Measurements from ENCODE around the gene SOS2. TPM values are rescaled to one million over a fixed set of nuclear protein-coding genes. Genes with fewer than 3 reads are reported as not detected.
"Not testable (repeated sequence)": the region's sequence is repeated elsewhere in the genome, so short reads cannot be mapped to it uniquely, and the experiment has no call there.

SOS2 gene
- total and polyA plus RNA-seq, 7 donors: 11.2 to 40.4 (median 31.9) TPM

DNA sequence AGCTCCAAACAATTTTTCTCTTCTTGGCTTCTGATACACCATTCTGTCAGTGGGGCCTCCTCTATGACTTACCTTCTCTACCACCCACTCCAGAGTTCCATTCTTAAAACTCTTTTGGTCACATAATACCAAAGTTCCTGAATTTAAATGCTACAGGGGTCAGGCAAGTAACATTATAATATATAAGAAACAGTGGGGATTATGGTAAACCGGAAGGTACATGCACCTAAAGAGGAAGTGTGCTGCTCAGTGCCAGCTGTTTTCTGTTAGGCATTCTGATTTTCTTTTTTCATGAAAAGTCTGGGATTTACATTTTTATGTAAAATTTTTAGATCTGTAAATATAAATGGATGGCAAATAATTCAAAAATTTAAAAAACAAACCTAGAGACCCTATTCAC lies 39.9 kb downstream of the SOS2 start:
- H3K27ac ChIP-seq: no peak overlapping the region
- TF ChIP-seq POLR2A (IDR thresholded peaks at IDR 0.05): no peak
- TF ChIP-seq POLR2AphosphoS5 (IDR thresholded peaks at IDR 0.05): no peak
- TF ChIP-seq, protein P1, sequence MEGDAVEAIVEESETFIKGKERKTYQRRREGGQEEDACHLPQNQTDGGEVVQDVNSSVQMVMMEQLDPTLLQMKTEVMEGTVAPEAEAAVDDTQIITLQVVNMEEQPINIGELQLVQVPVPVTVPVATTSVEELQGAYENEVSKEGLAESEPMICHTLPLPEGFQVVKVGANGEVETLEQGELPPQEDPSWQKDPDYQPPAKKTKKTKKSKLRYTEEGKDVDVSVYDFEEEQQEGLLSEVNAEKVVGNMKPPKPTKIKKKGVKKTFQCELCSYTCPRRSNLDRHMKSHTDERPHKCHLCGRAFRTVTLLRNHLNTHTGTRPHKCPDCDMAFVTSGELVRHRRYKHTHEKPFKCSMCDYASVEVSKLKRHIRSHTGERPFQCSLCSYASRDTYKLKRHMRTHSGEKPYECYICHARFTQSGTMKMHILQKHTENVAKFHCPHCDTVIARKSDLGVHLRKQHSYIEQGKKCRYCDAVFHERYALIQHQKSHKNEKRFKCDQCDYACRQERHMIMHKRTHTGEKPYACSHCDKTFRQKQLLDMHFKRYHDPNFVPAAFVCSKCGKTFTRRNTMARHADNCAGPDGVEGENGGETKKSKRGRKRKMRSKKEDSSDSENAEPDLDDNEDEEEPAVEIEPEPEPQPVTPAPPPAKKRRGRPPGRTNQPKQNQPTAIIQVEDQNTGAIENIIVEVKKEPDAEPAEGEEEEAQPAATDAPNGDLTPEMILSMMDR (IDR thresholded peaks at IDR 0.05): no peak
- TF ChIP-seq EP300 (IDR thresholded peaks at IDR 0.05): no peak
- no peaks in the 10 kb centered on the region for H3K27me3 ChIP-seq
- WGBS, 2 donors: 74 to 91% methylated on average over 1 of the region's 1 CpG
- no peaks in the 10 kb centered on the region for H3K9me3 ChIP-seq
- H3K4me1 ChIP-seq: no peaks in the 10 kb centered on the region
- H3K36me3 ChIP-seq: peaks cover 0 to 50% (median 6%) of the 10 kb centered on the region in 4 donors
- no peak for DNase-seq
- no peak overlapping the region for H3K4me3 ChIP-seq
- intact Hi-C loops (cut with DNase I): no loop called here

DNA sequence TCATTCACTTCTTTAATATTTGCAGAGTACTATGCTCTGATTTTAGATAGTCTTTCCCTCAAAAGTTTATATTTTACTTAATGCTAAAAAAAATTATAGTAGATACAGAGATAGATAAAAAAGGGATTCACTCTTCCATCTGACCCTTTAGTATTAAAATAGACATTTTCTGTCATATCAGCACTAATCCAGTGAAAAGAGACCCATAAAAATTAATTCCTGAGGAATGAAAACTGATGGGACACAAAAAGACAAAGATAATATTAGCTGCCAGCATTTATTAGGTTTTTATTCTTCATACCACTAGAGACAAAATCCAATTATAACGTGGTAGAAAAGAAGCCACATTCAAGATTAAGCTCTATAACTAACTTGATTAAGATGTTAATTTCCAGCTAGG lies 45.3 kb downstream of the SOS2 start:
- WGBS, 2 donors: 86 to 94% methylated on average over 1 of the region's 1 CpG
- Histone ChIP-seq H3K9me3 (no peaks in the 10 kb centered on the region), H3K27ac (no peak overlapping the region), H3K27me3 (no peaks in the 10 kb centered on the region), H3K36me3 (peaks cover 0 to 63% (median 9%) of the 10 kb centered on the region in 4 donors), H3K4me3 (no peak overlapping the region), H3K4me1 (no peaks in the 10 kb centered on the region)
- TF ChIP-seq POLR2AphosphoS5 (IDR thresholded peaks at IDR 0.05): no peak
- intact Hi-C loops (cut with DNase I): no loop called here
- DNase-seq: no peak

- Histone ChIP-seq H3K9me3 (no peaks in the 10 kb centered on the region), H3K4me3 (no peak overlapping the region), H3K27me3 (no peaks in the 10 kb centered on the region), H3K4me1 (no peaks in the 10 kb centered on the region), H3K27ac (no peak overlapping the region), H3K36me3 (peaks cover 0 to 34% (median 10%) of the 10 kb centered on the region in 4 donors)
- DNase-seq: no peak
- TF ChIP-seq EP300 (IDR thresholded peaks at IDR 0.05) (no peak), POLR2A (IDR thresholded peaks at IDR 0.05) (no peak), POLR2AphosphoS5 (IDR thresholded peaks at IDR 0.05) (no peak)
- TF ChIP-seq, protein P1 (IDR thresholded peaks at IDR 0.05): no peak
- intact Hi-C loops (cut with DNase I): no loop called here
Measured at GRCh38 chr14:50173891-50174290, 57.5 kb downstream of the SOS2 start.

- intact Hi-C loops (cut with DNase I): no loop called here
- H3K27ac ChIP-seq: no peak overlapping the region
- no peak overlapping the region for H3K4me3 ChIP-seq
- TF ChIP-seq EP300 (IDR thresholded peaks at IDR 0.05) (no peak), POLR2AphosphoS5 (IDR thresholded peaks at IDR 0.05) (no peak), POLR2A (IDR thresholded peaks at IDR 0.05) (no peak)
- TF ChIP-seq, protein P1 (IDR thresholded peaks at IDR 0.05): no peak
- no peaks in the 10 kb centered on the region for H3K27me3 ChIP-seq
- no peak for DNase-seq
- peaks cover 0 to 21% (median 5%) of the 10 kb centered on the region in 4 donors for H3K36me3 ChIP-seq
- H3K4me1 ChIP-seq: no peaks in the 10 kb centered on the region
- no peaks in the 10 kb centered on the region for H3K9me3 ChIP-seq
Measured at GRCh38 chr14:50171895-50172294, 59.5 kb downstream of the SOS2 start.

DNA sequence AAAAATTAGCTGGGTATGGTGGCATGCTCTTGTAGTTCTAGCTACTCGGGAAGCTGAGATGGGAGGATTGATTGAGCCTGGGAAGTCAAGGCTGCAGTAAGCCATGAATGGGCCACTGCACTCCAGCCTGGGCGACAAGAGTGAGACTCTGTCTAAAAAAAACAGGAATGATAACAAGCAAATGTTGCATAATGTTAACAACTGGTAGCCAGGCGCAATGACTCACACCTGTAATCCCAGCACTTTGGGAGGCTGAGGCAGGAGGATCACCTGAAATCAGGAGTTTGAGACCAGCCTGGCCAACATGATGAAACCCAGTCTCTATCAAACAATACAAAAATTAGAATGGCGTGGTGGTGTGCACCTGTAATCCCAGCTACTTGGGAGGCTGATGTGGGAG lies 64.0 kb downstream of the SOS2 start:
- H3K27me3 ChIP-seq; H3K9me3 ChIP-seq; intact Hi-C loops (cut with DNase I); H3K4me3 ChIP-seq; DNase-seq; H3K4me1 ChIP-seq; H3K27ac ChIP-seq: not testable (repeated sequence)
- 95 to 97% methylated on average over 4 of the region's 4 CpGs for WGBS, 2 donors
- H3K36me3 ChIP-seq: peaks cover 0 to 13% (median 1%) of the 10 kb centered on the region in 4 donors

- no peak for DNase-seq
- Histone ChIP-seq H3K27ac (no peak overlapping the region), H3K27me3 (no peaks in the 10 kb centered on the region), H3K4me3 (no peak overlapping the region), H3K36me3 (peaks cover 13 to 91% (median 15%) of the 10 kb centered on the region in 4 donors), H3K4me1 (no peaks in the 10 kb centered on the region), H3K9me3 (no peaks in the 10 kb centered on the region)
- 91 to 93% methylated on average over 4 of the region's 4 CpGs for WGBS, 2 donors
- TF ChIP-seq POLR2AphosphoS5 (IDR thresholded peaks at IDR 0.05) (no peak), EP300 (IDR thresholded peaks at IDR 0.05) (no peak), POLR2A (IDR thresholded peaks at IDR 0.05) (no peak)
- TF ChIP-seq, protein P1 (IDR thresholded peaks at IDR 0.05): no peak
- intact Hi-C loops (cut with DNase I): no loop called here
Measured at GRCh38 chr14:50156111-50156510, 75.3 kb downstream of the SOS2 start.
